GM23248 (cell line): ENCODE measurements around the gene NIPBL. TPM values are rescaled to one million over a fixed set of nuclear protein-coding genes. Genes with fewer than 3 reads are reported as not detected.
A peak's percentile ranks its signal among the peaks of the same experiment; 100 is the strongest.

ENCODE experiments used
- DNase-seq: peaks from one replicate; pipeline ENCODE4 v3.0.0-alpha.2; 2015
- H2AFZ ChIP-seq: fragments of 200-600 bp; sonication (generic); 2 replicates; pipeline ENCODE4 v1.6.1; 2016; ENCODE audit warnings: antibody characterized with exemption
- H3F3A ChIP-seq: fragments of 200-600 bp; sonication (generic); 2 replicates; pipeline ENCODE4 v1.6.1; 2016; ENCODE audit warnings: mild to moderate bottlenecking, antibody characterized with exemption, mixed run types; ENCODE audit not compliant: insufficient read depth
- H3K27ac ChIP-seq: fragments of 200-600 bp; sonication (generic); 2 replicates; pipeline ENCODE4 v1.5.1; 2016; ENCODE audit warnings: mild to moderate bottlenecking
- H3K27me3 ChIP-seq: fragments of 200-600 bp; sonication (generic); replicated peaks from 2 replicates; pipeline ENCODE4 v1.6.1; 2016; ENCODE audit warnings: mild to moderate bottlenecking; ENCODE audit not compliant: insufficient read depth
- H3K36me3 ChIP-seq: fragments of 200-600 bp; sonication (generic); 2 replicates; pipeline ENCODE4 v1.6.1; 2016; ENCODE audit warnings: low read depth, mild to moderate bottlenecking
- H3K4me1 ChIP-seq: fragments of 200-600 bp; sonication (generic); 2 replicates; pipeline ENCODE4 v1.6.1; 2016; ENCODE audit warnings: mild to moderate bottlenecking; ENCODE audit not compliant: insufficient read depth
- H3K4me2 ChIP-seq: fragments of 200-600 bp; sonication (generic); one replicate; pipeline ENCODE4 v1.6.1; 2016; ENCODE audit warnings: mild to moderate bottlenecking; ENCODE audit not compliant: unreplicated experiment
- H3K4me3 ChIP-seq: fragments of 200-600 bp; sonication (generic); 2 replicates; pipeline ENCODE4 v1.5.1; 2016; ENCODE audit warnings: mild to moderate bottlenecking
- H3K79me2 ChIP-seq: fragments of 200-600 bp; sonication (generic); 2 replicates; pipeline ENCODE4 v1.6.1; 2016; ENCODE audit warnings: mild to moderate bottlenecking; ENCODE audit not compliant: insufficient read depth
- H3K9ac ChIP-seq: fragments of 200-600 bp; sonication (generic); 2 replicates; pipeline ENCODE4 v1.6.1; 2016; ENCODE audit warnings: mild to moderate bottlenecking
- H3K9me2 ChIP-seq: fragments of 200-600 bp; sonication (generic); 2 replicates; pipeline ENCODE4 v1.6.1; 2016; ENCODE audit warnings: mixed run types, mild to moderate bottlenecking, moderate library complexity; ENCODE audit not compliant: insufficient read depth
- H3K9me3 ChIP-seq: fragments of 200-600 bp; sonication (generic); one replicate; pipeline ENCODE4 v1.6.1; 2017; ENCODE audit warnings: low read depth
- H4K20me1 ChIP-seq: fragments of 200-600 bp; sonication (generic); 2 replicates; pipeline ENCODE4 v1.6.0; 2016; ENCODE audit not compliant: insufficient read depth
- EZH2 ChIP-seq: fragments of 200-600 bp; sonication (generic); IDR thresholded peaks from 2 replicates; pipeline ENCODE4 v1.6.1; 2018; ENCODE audit warnings: antibody characterized with exemption, mild to moderate bottlenecking; ENCODE audit not compliant: insufficient read depth, poor library complexity, severe bottlenecking
- EZH2phosphoT487 ChIP-seq: fragments of 200-600 bp; sonication (generic); IDR thresholded peaks from 2 replicates; pipeline ENCODE4 v1.6.1; 2018; ENCODE audit warnings: antibody characterized with exemption, moderate library complexity, mild to moderate bottlenecking, low read depth; ENCODE audit not compliant: insufficient read depth
- WGBS, 2 experiments: methylation state at CpG; one replicate each; pipeline ENCODE4 v1.1.6; 2015 to 2017; ENCODE audit warnings: low lambda C conversion rate in 2 of 2, low coverage in 1 of 2; ENCODE audit errors: missing lambda C conversion rate in 2 of 2; 5-methylcytosine and 5-hydroxymethylcytosine counted together
- in situ Hi-C: fragments of 300-500 bp; cut with MboI; formaldehyde crosslinking; loops from 2 replicates; pipeline ENCODE4 v1.15.0; 2020
- polyA plus RNA-seq: library from polyadenylated mRNA; unstranded; fragments of >200 nt; fragmentation: Nextera tagmentation; extraction: Ambion mirVana; gene quantifications from 2 replicates; pipeline ENCODE4 v1.2.1, GENCODE V29; 2016
- total RNA-seq: library from RNA; depleted of rRNA; stranded (reverse); fragments of >200 nt; shearing (Covaris generic); gene quantifications from 2 replicates; pipeline ENCODE4 v1.2.3, GENCODE V29; 2014

The NIPBL gene
- total and polyA plus RNA-seq, 2 experiments from 2014 or later: 12.5 to 15.7 TPM

DNA sequence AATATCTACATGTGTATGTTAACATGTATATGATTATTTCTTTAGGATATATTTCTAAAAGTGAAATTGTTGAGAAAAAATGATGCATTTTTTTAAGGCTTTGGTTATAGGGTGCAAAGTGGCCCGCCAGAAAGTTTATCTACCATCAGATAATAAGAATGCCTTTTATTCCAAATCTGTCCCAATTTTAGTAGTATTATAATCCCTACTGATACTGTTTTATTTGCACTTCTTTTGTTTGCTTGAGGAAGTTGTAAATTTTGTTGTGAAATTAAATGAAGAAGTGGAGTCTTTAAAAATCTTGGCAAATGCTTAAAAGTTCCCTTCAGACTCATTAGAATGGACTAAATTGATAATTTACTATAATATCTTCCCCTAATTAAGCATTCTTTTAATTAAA, 73.0 kb downstream of the NIPBL start:
- peak overlapping the region; percentile 58; the same call in 1 of the 2 replicates for H3K4me3 ChIP-seq
- TF ChIP-seq EZH2phosphoT487: no peak
- TF ChIP-seq EZH2: no peak
- in situ Hi-C loops: no loop called here
- H3K9me2 ChIP-seq: no peaks in the 10 kb centered on the region; the same call in 1 of the 2 replicates
- no peak overlapping the region for H2AFZ ChIP-seq
- H3K9ac ChIP-seq: no peak overlapping the region
- H3K79me2 ChIP-seq: peaks cover 96% of the 10 kb centered on the region
- H3K4me2 ChIP-seq: peak overlapping the region; percentile 77
- H3K36me3 ChIP-seq: no peaks in the 10 kb centered on the region
- H3F3A ChIP-seq: peaks cover 30% of the 10 kb centered on the region
- H4K20me1 ChIP-seq: peaks cover 5% of the 10 kb centered on the region; the same call in 1 of the 2 replicates
- H3K4me1 ChIP-seq: peaks cover 66% of the 10 kb centered on the region
- no peaks in the 10 kb centered on the region for H3K27me3 ChIP-seq
- no peak overlapping the region for H3K27ac ChIP-seq
- no peaks in the 10 kb centered on the region for H3K9me3 ChIP-seq
- whole genome bisulfite sequencing, 2 experiments: 83 to 84% methylated on average over 1 of the region's 1 CpG
- no peak for DNase-seq

DNA sequence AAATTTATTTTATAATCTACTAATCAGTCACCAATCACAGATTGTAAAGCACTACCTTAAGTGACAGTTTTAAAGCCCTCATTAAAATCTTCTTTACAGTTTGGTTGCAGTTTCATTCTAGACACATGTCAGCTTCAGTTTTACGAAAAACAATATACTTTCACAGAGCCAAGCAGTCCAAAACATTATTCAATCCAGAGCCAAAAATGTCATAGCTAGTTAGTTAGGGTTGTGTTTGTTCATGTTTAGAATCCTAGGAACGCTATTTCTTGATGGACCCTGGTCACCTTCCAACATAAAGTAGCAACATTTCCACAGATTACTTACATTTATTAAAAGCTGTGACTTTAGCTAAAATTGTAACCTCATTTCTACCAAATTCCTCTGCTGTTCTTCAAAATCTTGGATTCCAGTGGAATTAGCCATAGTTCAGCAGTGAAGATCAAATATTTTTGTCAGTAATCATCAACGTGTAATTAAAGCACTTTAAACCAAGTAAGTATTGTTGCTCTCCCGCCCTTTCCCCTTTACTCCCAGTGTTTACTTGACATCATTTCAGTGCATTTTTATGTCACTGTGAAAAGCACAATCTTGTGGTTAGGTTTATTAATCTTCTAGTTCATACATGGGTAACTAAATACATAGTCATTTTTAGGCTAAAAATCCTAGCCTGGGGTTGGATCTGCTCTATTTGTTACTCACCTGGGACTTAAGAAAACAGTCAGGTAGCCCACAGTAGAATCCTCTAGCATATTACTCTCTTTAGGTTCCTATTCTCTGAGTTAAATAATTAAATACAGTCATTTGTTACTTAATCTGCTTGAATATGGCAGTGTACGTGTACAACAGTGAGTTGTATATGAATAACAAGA, 74.3 kb downstream of the NIPBL start:
- WGBS, 2 experiments: 5 to 6% methylated on average over 5 of the region's 5 CpGs
- peak; percentile 78 for DNase-seq
- Histone ChIP-seq H4K20me1 (no peaks in the 10 kb centered on the region; the same call in 1 of the 2 replicates), H3K79me2 (peaks cover 96% of the 10 kb centered on the region), H3K9me3 (no peaks in the 10 kb centered on the region), H3K9me2 (no peaks in the 10 kb centered on the region; the same call in 1 of the 2 replicates), H3K36me3 (0 out of 2 replicates have a peak, but pooled peaks cover 3% of the 10 kb centered on the region), H3K27ac (peak overlapping the region; percentile 44), H3K4me3 (peak overlapping the region; percentile 58), H2AFZ (no peak overlapping the region), H3K4me2 (peak overlapping the region; percentile 77), H3F3A (peaks cover 30% of the 10 kb centered on the region), H3K9ac (peak overlapping the region; percentile 42), H3K4me1 (peaks cover 57% of the 10 kb centered on the region), H3K27me3 (no peaks in the 10 kb centered on the region)
- in situ Hi-C loops: no loop called here
- TF ChIP-seq EZH2phosphoT487 (no peak), EZH2 (no peak)

DNA sequence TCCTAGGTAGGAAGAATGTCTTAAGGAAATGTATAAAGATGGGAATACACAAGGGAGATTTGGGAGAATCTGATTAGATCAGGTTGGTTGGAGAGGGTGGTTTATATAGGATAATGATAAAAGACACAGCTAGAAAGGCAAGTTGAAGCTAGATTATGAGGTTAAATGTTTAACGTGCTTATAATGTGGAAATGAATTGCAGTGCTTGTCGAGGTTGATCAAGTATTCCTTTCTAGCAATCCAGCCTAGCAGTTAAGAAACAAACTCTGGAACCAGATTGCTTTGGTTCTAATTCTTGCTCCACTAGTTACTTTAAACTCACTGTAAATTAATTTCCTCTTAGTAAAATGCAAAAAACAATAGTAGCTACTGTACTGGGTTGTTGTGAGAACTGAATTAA, 76.5 kb downstream of the NIPBL start:
- H3K4me3 ChIP-seq: no peak overlapping the region

GRCh38 chr5:36957953-36958537, 81.5 kb downstream of the NIPBL start:
- TF ChIP-seq EZH2phosphoT487 (no peak), EZH2 (no peak)
- Histone ChIP-seq H3K9me2 (no peaks in the 10 kb centered on the region), H3K9me3 (no peaks in the 10 kb centered on the region), H3K4me3 (no peak overlapping the region), H3K4me2 (no peak overlapping the region), H3K79me2 (peaks cover 75% of the 10 kb centered on the region), H3K27ac (no peak overlapping the region), H4K20me1 (no peaks in the 10 kb centered on the region), H2AFZ (no peak overlapping the region), H3K36me3 (peaks cover 32% of the 10 kb centered on the region), H3F3A (no peaks in the 10 kb centered on the region), H3K4me1 (no peaks in the 10 kb centered on the region), H3K27me3 (no peaks in the 10 kb centered on the region), H3K9ac (no peak overlapping the region)
- no peak for DNase-seq
- in situ Hi-C loops: no loop called here
- 83 to 85% methylated on average over 3 of the region's 3 CpGs for WGBS, 2 experiments

More for the DNA sequence above, 76.5 kb downstream of the NIPBL start:
- H3K27ac ChIP-seq: no peak overlapping the region
- peaks cover 90% of the 10 kb centered on the region for H3K79me2 ChIP-seq
- H3K36me3 ChIP-seq: 0 out of 2 replicates have a peak, but pooled peaks cover 11% of the 10 kb centered on the region
- H3K9me2 ChIP-seq: no peaks in the 10 kb centered on the region; the same call in 1 of the 2 replicates
- H2AFZ ChIP-seq: no peak overlapping the region
- H3K27me3 ChIP-seq: no peaks in the 10 kb centered on the region
- no peak overlapping the region for H3K4me2 ChIP-seq
- no peaks in the 10 kb centered on the region for H4K20me1 ChIP-seq
- in situ Hi-C loops: no loop called here
- peaks cover 28% of the 10 kb centered on the region for H3F3A ChIP-seq
- H3K4me1 ChIP-seq: peaks cover 36% of the 10 kb centered on the region
- H3K9me3 ChIP-seq: no peaks in the 10 kb centered on the region
- DNase-seq: no peak
- no peak overlapping the region for H3K9ac ChIP-seq
- 98 to 100% methylated on average over 2 of the region's 2 CpGs for WGBS, 2 experiments
- TF ChIP-seq EZH2phosphoT487 (no peak), EZH2 (no peak)
